H1 (cell line): ENCODE data around the gene DIP2C. TPM values are rescaled to one million over a fixed set of nuclear protein-coding genes. Genes with fewer than 3 reads are reported as not detected.

Source experiments
- CTCF ChIA-PET: fragments of 300-600 bp; sonication (Branson Sonifier 250); formaldehyde crosslinking; loops from one replicate; lab custom pipeline; 2021; ENCODE audit not compliant: partially characterized antibody; lab: Charles Lee
- POLR2A ChIA-PET: fragments of 300-600 bp; sonication (Branson Sonifier 250); formaldehyde crosslinking; loops from one replicate; lab custom pipeline; 2021; ENCODE audit warnings: inconsistent platforms; ENCODE audit not compliant: partially characterized antibody; lab: Charles Lee
- DNase-seq, 2 experiments: peaks; one replicate each; pipeline versions ENCODE4 v3.0.0 to v3.0.0-alpha.2; 2010 to 2022; ENCODE audit warnings: low spot score in 2 of 2, low read depth in 1 of 2, mixed read lengths in 1 of 2
- FAIRE-seq: peaks from 2 replicates; lab custom pipeline; 2011; peaks lifted over from hg19 to GRCh38; lab: Jason Lieb, UNC
- H2AFZ ChIP-seq: 2 replicates; pipeline ENCODE4 v1.8.1; 2012; ENCODE audit warnings: low read length, inconsistent platforms
- H2AK5ac ChIP-seq: 2 replicates; pipeline ENCODE4 v1.6.1; 2013; ENCODE audit warnings: low read depth, low read length
- H2BK120ac ChIP-seq: replicated peaks from 2 replicates; pipeline ENCODE3; 2013; ENCODE audit warnings: low read depth, low read length, inconsistent platforms
- H2BK12ac ChIP-seq: 2 replicates; pipeline ENCODE4 v1.6.1; 2013; ENCODE audit warnings: low read depth, low read length
- H2BK15ac ChIP-seq: 2 replicates; pipeline ENCODE4 v1.6.1; 2013; ENCODE audit warnings: low read length
- H2BK20ac ChIP-seq: 2 replicates; pipeline ENCODE4 v1.6.1; 2013; ENCODE audit warnings: low read length
- H2BK5ac ChIP-seq: 2 replicates; pipeline ENCODE4 v1.6.1; 2013; ENCODE audit warnings: low read depth, low read length
- H3K14ac ChIP-seq: 2 replicates; pipeline ENCODE4 v1.6.1; 2013; ENCODE audit warnings: inconsistent platforms; ENCODE audit not compliant: insufficient read length
- H3K18ac ChIP-seq: 2 replicates; pipeline ENCODE4 v1.6.1; 2013; ENCODE audit warnings: low read length; ENCODE audit errors: extremely low read depth
- H3K23ac ChIP-seq: 2 replicates; pipeline ENCODE4 v1.6.1; 2013; ENCODE audit warnings: inconsistent platforms; ENCODE audit not compliant: insufficient read length
- H3K23me2 ChIP-seq: 2 replicates; pipeline ENCODE4 v1.6.1; 2013; ENCODE audit warnings: low read depth, low read length
- H3K27ac ChIP-seq: 2 replicates; pipeline ENCODE4 v1.6.1; 2011; ENCODE audit warnings: low read depth, low read length, inconsistent platforms
- H3K27me3 ChIP-seq, 4 experiments: replicated peaks in 1 of 4; 1 replicate in 1 of 4; 2 replicates in 3 of 4; pipeline versions ENCODE4 v1.6.1 to v1.8.1; 2011 to 2013; ENCODE audit warnings: low read length in 3 of 4, mild to moderate bottlenecking in 3 of 4, inconsistent platforms in 2 of 4, mixed read lengths in 2 of 4, moderate library complexity in 1 of 4; ENCODE audit not compliant: control insufficient read depth in 3 of 4, insufficient read depth in 3 of 4; ENCODE audit errors: extremely low read depth in 1 of 4
- H3K36me3 ChIP-seq, 4 experiments: 2 replicates each; pipeline versions ENCODE4 v1.6.1 to v1.8.1; 2011 to 2013; ENCODE audit warnings: mild to moderate bottlenecking in 4 of 4, low read length in 3 of 4, moderate library complexity in 2 of 4, control low read depth in 1 of 4, inconsistent platforms in 1 of 4; ENCODE audit not compliant: insufficient read depth in 4 of 4, control insufficient read depth in 2 of 4
- H3K4ac ChIP-seq: replicated peaks from 2 replicates; pipeline ENCODE3; 2013; ENCODE audit warnings: low read length, low read depth, mixed read lengths, inconsistent platforms; ENCODE audit not compliant: insufficient read length
- H3K4me1 ChIP-seq, 4 experiments: replicated peaks in 1 of 4; 1 replicate in 1 of 4; 2 replicates in 3 of 4; pipeline versions ENCODE4 v1.6.1 to v1.8.1; 2011 to 2013; ENCODE audit warnings: low read length in 3 of 4, inconsistent platforms in 2 of 4, mixed read lengths in 1 of 4; ENCODE audit not compliant: insufficient read depth in 4 of 4, control insufficient read depth in 3 of 4
- H3K4me2 ChIP-seq, 2 experiments: 2 replicates each; pipeline versions ENCODE4 v1.6.1 to v1.8.1; 2011 to 2013; ENCODE audit warnings: low read depth in 2 of 2, low read length in 2 of 2, control low read depth in 1 of 2, inconsistent platforms in 1 of 2, mild to moderate bottlenecking in 1 of 2; ENCODE audit not compliant: insufficient read depth in 1 of 2
- H3K4me3 ChIP-seq, 4 experiments: fragments of 200-600, 300-600 bp in 1 of 4; sonication (generic), shearing (Covaris generic), sonication (Bioruptor Twin) in 1 of 4; 2 replicates each; pipeline versions ENCODE4 v1.5.1 to v1.8.1; 2011 to 2016; ENCODE audit warnings: low read length in 4 of 4, low read depth in 3 of 4, control low read depth in 2 of 4, inconsistent platforms in 2 of 4, mild to moderate bottlenecking in 2 of 4, mixed read lengths in 1 of 4, moderate library complexity in 1 of 4; ENCODE audit not compliant: insufficient read depth in 2 of 4; ENCODE audit errors: extremely low read depth in 1 of 4
- H3K56ac ChIP-seq: replicated peaks from 2 replicates; pipeline ENCODE3; 2013; ENCODE audit warnings: low read depth, mild to moderate bottlenecking, mixed read lengths, low read length, inconsistent platforms; ENCODE audit not compliant: insufficient read length
- H3K79me1 ChIP-seq: 2 replicates; pipeline ENCODE4 v1.6.1; 2013; ENCODE audit warnings: low read depth, low read length, control low read depth
- H3K79me2 ChIP-seq, 2 experiments: 2 replicates each; pipeline versions ENCODE4 v1.6.1 to v1.8.1; 2012 to 2013; ENCODE audit warnings: low read length in 2 of 2, mild to moderate bottlenecking in 2 of 2, inconsistent platforms in 1 of 2; ENCODE audit not compliant: insufficient read depth in 2 of 2, control insufficient read depth in 1 of 2
- H3K9ac ChIP-seq, 4 experiments: replicated peaks in 1 of 4; 1 replicate in 1 of 4; 2 replicates in 3 of 4; pipeline versions ENCODE4 v1.6.1 to v1.8.1; 2011 to 2013; ENCODE audit warnings: low read depth in 3 of 4, low read length in 3 of 4, control low read depth in 2 of 4, mild to moderate bottlenecking in 2 of 4, moderate library complexity in 2 of 4, inconsistent platforms in 1 of 4; ENCODE audit errors: extremely low read depth in 1 of 4
- H3K9me3 ChIP-seq, 2 experiments: 2 replicates each; pipeline versions ENCODE4 v1.6.1 to v1.8.1; 2012 to 2013; ENCODE audit warnings: mild to moderate bottlenecking in 2 of 2, moderate library complexity in 2 of 2, control low read depth in 1 of 2, inconsistent platforms in 1 of 2, low read depth in 1 of 2, low read length in 1 of 2, mixed read lengths in 1 of 2; ENCODE audit not compliant: insufficient read depth in 2 of 2
- H4K20me1 ChIP-seq, 2 experiments: replicated peaks in 1 of 2; 2 replicates each; pipeline versions ENCODE3 to v1.8.1; 2011 to 2013; ENCODE audit warnings: inconsistent platforms in 2 of 2, low read length in 2 of 2, mild to moderate bottlenecking in 1 of 2; ENCODE audit not compliant: insufficient read depth in 2 of 2, control insufficient read depth in 1 of 2
- H4K5ac ChIP-seq: 2 replicates; pipeline ENCODE4 v1.6.1; 2013; ENCODE audit warnings: low read length, low read depth, mixed read lengths, inconsistent platforms; ENCODE audit not compliant: insufficient read length
- H4K8ac ChIP-seq: 2 replicates; pipeline ENCODE4 v1.8.0; 2013; ENCODE audit warnings: mild to moderate bottlenecking, moderate library complexity, low read length, inconsistent platforms; ENCODE audit not compliant: insufficient read depth; ENCODE audit errors: extremely low read depth
- H4K91ac ChIP-seq: replicated peaks from 2 replicates; pipeline ENCODE3; 2013; ENCODE audit warnings: low read length, mixed read lengths, inconsistent platforms; ENCODE audit not compliant: insufficient read length
- ASH2L ChIP-seq: fragments of 200-600, 300-600 bp; sonication (generic); IDR thresholded peaks from one replicate; pipeline ENCODE4 v1.7.1; 2017; ENCODE audit warnings: low read length
- CREB1 ChIP-seq: IDR thresholded peaks from 2 replicates; pipeline ENCODE4 v1.6.1; 2012; ENCODE audit warnings: inconsistent platforms
- GABPA ChIP-seq: IDR thresholded peaks from 2 replicates; pipeline ENCODE4 v1.6.1; 2011; ENCODE audit warnings: mild to moderate bottlenecking, low read length, moderate library complexity, borderline replicate concordance; ENCODE audit not compliant: insufficient read depth
- GTF2F1 ChIP-seq: IDR thresholded peaks from 2 replicates; pipeline ENCODE4 v1.6.1; 2012; ENCODE audit warnings: low read depth, low read length, improper control_type of control experiment, borderline replicate concordance
- JUND ChIP-seq: IDR thresholded peaks from 2 replicates; pipeline ENCODE4 v1.6.1; 2011; ENCODE audit warnings: mild to moderate bottlenecking, improper control_type of control experiment, low read length
- MAFK ChIP-seq: IDR thresholded peaks from 2 replicates; pipeline ENCODE4 v1.6.1; 2012; ENCODE audit warnings: low read depth, mild to moderate bottlenecking, improper control_type of control experiment, low read length
- NANOG ChIP-seq: IDR thresholded peaks from 2 replicates; pipeline ENCODE4 v1.6.1; 2011; ENCODE audit warnings: low read length, low read depth, mild to moderate bottlenecking, inconsistent platforms; ENCODE audit not compliant: insufficient read depth, poor library complexity, severe bottlenecking
- PHF8 ChIP-seq: fragments of 200-600 bp; sonication (generic); conservative IDR thresholded peaks from 2 replicates; pipeline ENCODE4 v1.7.1; 2012; ENCODE audit warnings: low read depth, mild to moderate bottlenecking, inconsistent platforms, low read length, moderate library complexity
- RNF2 ChIP-seq: fragments of 200-900, 300-1000 bp; sonication (generic); IDR thresholded peaks from 2 replicates; pipeline ENCODE4 v1.7.1; 2016; ENCODE audit warnings: borderline replicate concordance, low read depth, mild to moderate bottlenecking, antibody characterized with exemption, low read length; ENCODE audit not compliant: poor library complexity, severe bottlenecking; ENCODE audit errors: missing control alignments
- SIRT6 ChIP-seq: IDR thresholded peaks from one replicate; pipeline ENCODE4 v1.7.1; 2012; ENCODE audit warnings: low read length, inconsistent platforms
- SP1 ChIP-seq: IDR thresholded peaks from 2 replicates; pipeline ENCODE4 v1.6.1; 2011; ENCODE audit warnings: low read depth, low read length
- SP2 ChIP-seq: IDR thresholded peaks from 2 replicates; pipeline ENCODE4 v1.6.1; 2012; ENCODE audit warnings: mild to moderate bottlenecking, low read length, inconsistent platforms
- SP4 ChIP-seq: IDR thresholded peaks from 2 replicates; pipeline ENCODE4 v1.6.1; 2012; ENCODE audit warnings: low read length, inconsistent platforms
- TAF7 ChIP-seq: optimal IDR thresholded peaks from 2 replicates; pipeline ENCODE3; 2011; ENCODE audit warnings: low read depth, mild to moderate bottlenecking, inconsistent platforms, low read length, moderate library complexity, borderline replicate concordance
- TEAD4 ChIP-seq: IDR thresholded peaks from 2 replicates; pipeline ENCODE4 v1.6.1; 2012; ENCODE audit warnings: low read depth, low read length, inconsistent platforms, mixed read lengths
- WGBS, 2 experiments: shearing (Covaris generic) in 1 of 2; methylation state at CpG; one replicate each; pipeline versions ENCODE4 v1.1.6 to v1.1.7; 2013 to 2015; ENCODE audit warnings: low lambda C conversion rate in 2 of 2, mixed read lengths in 2 of 2, inconsistent platforms in 1 of 2, low coverage in 1 of 2, missing lambda C conversion rate in 1 of 2; ENCODE audit not compliant: insufficient replicate concordance in 2 of 2, insufficient coverage in 1 of 2, insufficient read length in 1 of 2; ENCODE audit errors: extremely low coverage in 1 of 2, missing lambda C conversion rate in 1 of 2; 5-methylcytosine and 5-hydroxymethylcytosine counted together
- polyA plus RNA-seq, 7 experiments: library from polyadenylated mRNA; depleted of rRNA in 3 of 7; stranded (reverse) in 5 of 7; unstranded in 2 of 7; fragments of >200 nt in 5 of 7; fragments of 200-250 nt in 2 of 7; gene quantifications; 1 replicate in 5 of 7; 2 replicates in 1 of 7; 4 replicates in 1 of 7; pipeline versions ENCODE4 v1.2.1 to v1.2.3, GENCODE V29; 2011 to 2013; ENCODE audit warnings: missing spikeins in 2 of 7, mixed read lengths in 2 of 7
- total RNA-seq: library from RNA; stranded (reverse); fragmentation: NEBNext Ultra II Directional; extraction: Animal tissue kit (Norgen Biotek cat#: 25700); gene quantifications from 2 replicates; pipeline ENCODE4 v1.2.1, GENCODE V29; 2021

Gene DIP2C
- total and polyA plus RNA-seq, 2 of the 8 experiments (the other 6 are each of a cell fraction or from before 2014, with no cell fraction given): 3.8 to 9.3 TPM

GRCh38 chr10:623014-623413, 66.5 kb downstream of the DIP2C start:
- H2AFZ ChIP-seq: no peak overlapping the region
- no peak overlapping the region for H2BK120ac ChIP-seq
- no peak overlapping the region for H3K56ac ChIP-seq
- H3K4me1 ChIP-seq: peaks cover 5 to 25% (median 20%) of the 10 kb centered on the region in 4 experiments
- DNase-seq (no peak), FAIRE-seq (no peak)
- H3K4me3 ChIP-seq: no peak overlapping the region
- TF ChIP-seq MAFK (no peak), NANOG (no peak), TAF7 (no peak), CREB1 (no peak), TEAD4 (no peak), PHF8 (no peak), GTF2F1 (no peak), JUND (no peak), SP2 (no peak), SP4 (no peak), SP1 (no peak), RNF2 (no peak), SIRT6 (no peak), GABPA (no peak), ASH2L (no peak)
- H4K8ac ChIP-seq: no peak overlapping the region
- peaks cover 10 to 18% of the 10 kb centered on the region in 2 experiments for H4K20me1 ChIP-seq
- H3K27ac ChIP-seq: no peak overlapping the region
- no peak overlapping the region for H2BK15ac ChIP-seq
- H2BK20ac ChIP-seq: no peak overlapping the region
- H3K9ac ChIP-seq: no peak overlapping the region
- 0 out of 2 replicates have a peak overlapping the region, but pooled peaks have one; percentile 56 for H3K18ac ChIP-seq
- CTCF ChIA-PET: interaction anchor here (1.4 kb wide), 1 partner anchor 11 kb away, joined by 3 read pairs; no protein-coding TSS in a partner anchor
- H3K23me2 ChIP-seq: no peaks in the 10 kb centered on the region
- H3K36me3 ChIP-seq: no peaks in the 10 kb centered on the region
- H3K4me2 ChIP-seq: no peak overlapping the region
- peaks cover 6% of the 10 kb centered on the region; the same call in 1 of the 2 replicates for H3K79me1 ChIP-seq
- H2BK12ac ChIP-seq: 0 out of 2 replicates have a peak overlapping the region, but pooled peaks have one; percentile 22
- WGBS, 2 experiments: 93% methylated on average over 19 of the region's 19 CpGs; no CpG with 5 or more reads in 1 of the 2 experiments
- no peaks in the 10 kb centered on the region for H3K27me3 ChIP-seq
- H4K5ac ChIP-seq: no peak overlapping the region
- H3K9me3 ChIP-seq: no peaks in the 10 kb centered on the region
- H3K4ac ChIP-seq: no peak overlapping the region
- no peak overlapping the region for H3K14ac ChIP-seq
- no peak overlapping the region for H4K91ac ChIP-seq
- no peak overlapping the region for H3K23ac ChIP-seq
- POLR2A ChIA-PET: no interaction called here
- H2AK5ac ChIP-seq: no peak overlapping the region
- H2BK5ac ChIP-seq: 0 out of 2 replicates have a peak overlapping the region, but pooled peaks have one; percentile 50
- 0 out of 4 replicates have a peak, but pooled peaks cover 0 to 7% of the 10 kb centered on the region in 2 experiments for H3K79me2 ChIP-seq
